Activated effector memory CD4-positive, alpha-beta T cell treated with anti-CD3 and anti-CD28 coated beads, Interleukin-2, amount 50 U/mL, for 16 hours (primary cell): ENCODE results near the gene CYS1.
"Not testable (repeated sequence)": the region's sequence is repeated elsewhere in the genome, so short reads cannot be mapped to it uniquely, and the experiment has no call there.

ENCODE experiments used
- DNase-seq: peaks from one replicate; pipeline ENCODE4 v3.0.0-alpha.2; 2020

The CYS1 gene

GRCh38 chr2:10028988-10029874 is 51.0 kb downstream of the CYS1 start:
- DNase-seq = peak; percentile 80

- no peak for DNase-seq
These were observed 51.7 kb downstream of the CYS1 start for GRCh38 chr2:10028407-10028987.

DNA sequence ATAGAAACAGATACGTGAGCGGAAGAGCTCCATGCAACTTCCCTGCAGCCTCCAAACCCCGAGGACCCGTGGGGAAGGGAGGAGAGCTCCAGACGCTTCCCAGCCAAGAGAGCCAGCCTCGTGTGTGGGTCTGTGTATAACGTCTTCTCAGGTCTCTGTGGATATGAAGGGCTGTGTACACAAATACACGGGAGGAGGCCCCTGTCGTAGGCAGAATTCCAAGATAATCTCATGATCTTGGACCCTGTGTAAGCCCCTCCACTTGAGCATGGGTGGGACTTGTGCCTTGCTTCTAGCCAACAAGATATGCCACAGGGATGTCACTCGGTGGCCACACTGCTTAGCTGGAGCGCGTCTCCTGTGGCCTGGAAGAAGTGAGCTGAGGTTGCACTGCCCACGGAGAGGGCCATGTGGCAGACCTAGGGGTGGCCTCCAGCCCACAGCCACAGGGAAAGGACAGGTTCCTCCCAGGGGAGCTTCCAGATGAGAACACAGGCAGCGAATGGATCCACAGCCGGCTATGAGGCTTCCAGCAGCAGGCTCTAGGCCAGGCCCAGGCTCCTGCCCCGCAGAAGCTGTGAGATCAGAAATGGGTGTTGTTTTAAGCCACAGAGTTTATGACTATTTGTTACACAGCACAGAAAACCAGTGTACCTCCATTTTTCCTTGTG is 52.4 kb downstream of the CYS1 start:
- no peak for DNase-seq

GRCh38 chr2:10026940-10027569 is 53.2 kb downstream of the CYS1 start:
- no peak for DNase-seq

DNA sequence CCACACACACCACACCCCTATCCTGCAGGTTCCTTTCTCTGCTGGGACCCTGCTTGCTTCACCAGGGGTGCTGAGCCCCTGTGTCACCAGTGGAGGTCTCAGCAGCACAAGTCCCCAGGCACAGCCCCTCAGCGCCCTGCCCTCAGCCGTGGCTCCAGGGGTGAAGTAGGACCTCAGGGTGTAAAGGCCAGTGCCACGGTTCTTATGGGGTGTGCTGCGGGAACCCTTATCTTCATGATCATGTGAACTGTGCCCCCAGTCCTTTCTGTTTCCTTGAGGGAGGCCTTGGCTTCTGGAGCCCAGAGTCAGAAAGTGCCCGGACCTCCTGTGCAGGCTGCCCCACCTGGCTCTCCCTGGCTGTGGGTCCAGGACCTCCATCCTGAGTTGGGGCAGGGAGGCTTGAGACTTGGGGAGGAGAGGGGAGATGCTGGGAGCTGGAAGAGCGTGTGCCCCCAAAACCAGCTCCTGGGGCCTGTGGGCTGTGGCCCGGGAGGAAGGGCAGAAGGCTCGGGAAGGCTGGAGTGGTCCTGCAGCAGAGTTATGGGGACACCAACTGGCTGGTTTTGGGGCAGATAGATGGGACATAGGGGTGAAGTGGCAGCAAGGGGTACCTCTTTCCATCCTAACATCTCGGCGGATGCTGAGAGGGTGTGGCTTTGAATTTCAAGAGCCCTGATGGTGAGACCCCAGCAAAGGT is 57.1 kb downstream of the CYS1 start:
- no peak for DNase-seq

- no peak for DNase-seq
These were observed 57.8 kb downstream of the CYS1 start for GRCh38 chr2:10022445-10022844.

DNA sequence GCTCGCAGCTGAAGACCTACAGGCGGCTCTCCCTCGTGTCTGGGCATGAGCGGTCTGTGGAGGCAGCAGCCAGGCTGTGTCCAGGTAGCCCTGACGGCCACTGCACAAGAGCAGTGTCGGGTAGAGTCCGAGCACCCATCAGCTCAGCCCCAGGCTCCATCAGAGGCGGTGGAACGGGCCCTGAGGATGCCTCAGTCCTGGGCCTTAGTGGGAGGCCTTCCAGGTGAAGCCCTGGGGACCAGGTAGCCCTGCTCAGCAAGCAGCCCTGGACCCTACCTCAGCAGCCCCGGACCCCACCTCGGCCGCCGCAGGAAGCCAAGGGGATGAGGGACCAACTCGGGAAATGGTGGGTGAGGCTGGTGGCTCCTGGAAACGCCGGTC is 58.2 kb downstream of the CYS1 start:
- DNase-seq = no peak

GRCh38 chr2:10019602-10020400 is 60.4 kb downstream of the CYS1 start:
- DNase-seq = no peak

- DNase-seq = no peak
These were observed 61.0 kb downstream of the CYS1 start for GRCh38 chr2:10019174-10019573.

- DNase-seq = no peak
These were observed 62.8 kb downstream of the CYS1 start for GRCh38 chr2:10017313-10017941.

GRCh38 chr2:10016802-10017258 is 63.4 kb downstream of the CYS1 start:
- no peak for DNase-seq

GRCh38 chr2:10016001-10016801 is 64.0 kb downstream of the CYS1 start:
- no peak for DNase-seq

DNA sequence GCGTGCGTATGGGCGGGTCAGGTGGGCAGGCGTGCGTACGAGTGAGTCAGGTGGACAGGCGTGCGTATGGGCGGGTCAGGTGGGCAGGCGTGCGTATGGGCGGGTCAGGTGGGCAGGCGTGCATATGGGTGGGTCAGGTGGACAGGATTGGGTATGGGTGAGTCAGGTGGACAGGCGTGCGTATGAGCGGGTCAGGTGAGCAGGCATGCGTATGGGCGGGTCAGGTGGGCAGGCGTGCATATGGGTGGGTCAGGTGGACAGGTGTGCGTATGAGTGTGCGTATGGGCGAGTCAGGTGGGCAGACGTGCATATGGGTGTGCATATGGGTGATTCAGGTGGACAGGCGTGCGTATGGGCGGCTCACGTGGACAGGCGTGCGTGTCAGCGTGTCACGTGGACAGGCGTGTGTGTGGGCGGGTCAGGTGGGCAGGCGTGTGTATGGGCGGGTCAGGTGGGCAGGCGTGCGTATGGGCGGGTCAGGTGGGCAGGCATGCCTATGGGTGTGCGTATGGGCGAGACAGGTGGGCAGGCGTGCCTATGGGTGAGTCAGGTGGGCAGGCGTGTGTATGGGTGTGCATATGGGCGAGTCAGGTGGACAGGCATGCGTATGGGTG is 64.7 kb downstream of the CYS1 start:
- DNase-seq = not testable (repeated sequence)

DNA sequence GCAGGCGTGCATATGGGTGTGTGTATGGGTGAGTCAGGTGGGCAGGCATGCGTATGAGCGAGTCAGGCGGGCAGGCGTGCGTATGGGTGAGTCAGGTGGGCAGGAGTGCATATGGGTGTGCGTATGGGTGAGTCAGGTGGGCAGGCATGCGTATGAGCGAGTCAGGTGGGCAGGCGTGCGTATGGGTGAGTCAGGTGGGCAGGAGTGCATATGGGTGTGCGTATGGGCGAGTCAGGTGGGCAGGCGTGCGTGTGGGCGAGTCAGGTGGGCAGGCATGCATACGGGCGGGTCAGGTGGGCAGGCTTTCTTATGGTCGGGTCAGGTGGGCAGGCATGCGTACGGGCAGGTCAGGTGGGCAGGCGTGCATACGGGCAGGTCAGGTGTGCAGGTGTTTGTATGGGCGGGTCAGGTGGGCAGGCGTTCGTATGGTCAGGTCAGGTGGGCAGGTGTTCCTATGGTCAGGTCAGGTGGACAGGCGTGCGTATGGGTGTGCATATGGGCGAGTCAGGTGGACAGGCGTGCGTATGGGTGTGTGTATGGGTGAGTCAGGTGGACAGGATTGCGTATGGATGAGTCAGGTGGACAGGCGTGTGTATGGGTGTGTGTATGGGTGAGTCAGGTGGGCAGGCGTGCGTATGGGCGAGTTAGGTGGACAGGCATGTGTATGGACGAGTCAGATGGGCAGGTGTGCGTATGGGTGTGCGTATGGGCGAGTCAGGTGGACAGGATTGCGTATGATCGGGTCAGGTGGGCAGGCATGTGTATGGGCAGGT is 65.6 kb downstream of the CYS1 start:
- DNase-seq = no peak

DNA sequence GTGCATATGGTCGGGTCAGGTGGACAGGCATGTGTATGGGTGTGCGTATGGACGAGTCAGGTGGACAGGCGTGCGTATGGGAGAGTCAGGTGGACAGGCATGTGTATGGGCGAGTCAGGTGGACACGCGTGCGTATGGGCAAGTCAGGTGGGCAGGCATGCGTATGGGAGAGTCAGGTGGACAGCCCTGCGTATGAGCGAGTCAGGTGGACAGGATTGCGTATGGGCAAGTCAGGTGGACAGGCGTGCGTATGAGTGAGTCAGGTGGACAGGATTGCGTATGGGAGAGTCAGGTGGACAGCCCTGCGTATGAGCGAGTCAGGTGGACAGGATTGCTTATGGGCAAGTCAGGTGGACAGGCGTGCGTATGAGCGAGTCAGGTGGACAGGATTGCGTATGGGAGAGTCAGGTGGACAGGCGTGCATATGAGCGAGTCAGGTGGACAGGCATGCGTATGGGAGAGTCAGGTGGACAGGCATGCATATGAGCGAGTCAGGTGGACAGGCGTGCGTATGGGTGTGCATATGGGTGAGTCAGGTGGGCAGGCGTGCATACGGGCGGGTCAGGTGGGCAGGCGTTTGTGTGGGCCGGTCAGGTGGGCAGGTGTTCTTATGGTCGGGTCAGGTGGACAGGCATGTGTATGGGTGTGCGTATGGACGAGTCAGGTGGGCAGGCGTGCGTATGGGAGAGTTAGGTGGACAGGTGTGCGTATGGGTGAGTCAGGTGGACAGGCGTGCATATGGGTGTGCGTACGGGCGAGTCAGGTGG is 66.4 kb downstream of the CYS1 start:
- peak; percentile 58 for DNase-seq

GRCh38 chr2:10012963-10013461 is 67.2 kb downstream of the CYS1 start:
- DNase-seq = no peak

- not testable (repeated sequence) for DNase-seq
These were observed 67.7 kb downstream of the CYS1 start for GRCh38 chr2:10012366-10012962.
